HCT116 (cell line): Measurements from ENCODE around the gene LHCGR. TPM values are rescaled to one million over a fixed set of nuclear protein-coding genes. Genes with fewer than 3 reads are reported as not detected.

Experiments used
- ATAC-seq: fragments of 200-7000 bp; cut with Tn5 transposase; 2 replicates; pipeline ENCODE4 v1.9.1; 2020; ENCODE audit warnings: mild to moderate bottlenecking, moderate library complexity
- BruUV-seq: library from RNA; stranded (reverse); fragments of 400-500 nt; replicated peaks from 2 replicates; lab custom pipeline; 2021; lab: Mats Ljungman, UMichigan
- CTCF ChIA-PET: fragments of 300-600 bp; sonication (Branson Sonifier 250); formaldehyde crosslinking; loops from one replicate; lab custom pipeline; 2021; ENCODE audit warnings: antibody characterized with exemption; lab: Charles Lee
- POLR2A ChIA-PET: fragments of 300-600, 350-600 bp; sonication (Branson Sonifier 250); formaldehyde crosslinking; loops from one replicate; lab custom pipeline; 2021; ENCODE audit warnings: antibody characterized with exemption; lab: Charles Lee
- RAD21 ChIA-PET, 2 experiments: fragments of 300-600 bp; sonication (Branson Sonifier 250); formaldehyde crosslinking; loops; one replicate each; lab custom pipeline; 2023; ENCODE audit warnings: low total read pairs in 2 of 2; ENCODE audit not compliant: uncharacterized antibody in 2 of 2, unreplicated experiment in 2 of 2, low non-redundant PET in 1 of 2; lab: Charles Lee
- DNase-seq: peaks from one replicate; pipeline ENCODE4 v3.0.0-alpha.2; 2010; ENCODE audit warnings: low read depth, low spot score
- H2AFZ ChIP-seq: fragments of 200-600 bp; shearing (Covaris generic), sonication (generic); 2 replicates; pipeline ENCODE4 v1.6.1; 2017; ENCODE audit warnings: low read depth, mixed run types, mixed read lengths, antibody characterized with exemption, low read length; ENCODE audit not compliant: poor library complexity, severe bottlenecking
- H3K27ac ChIP-seq: 2 replicates; pipeline ENCODE4 v1.5.1; 2012; ENCODE audit warnings: low read depth, low read length
- H3K27me3 ChIP-seq: fragments of 200-600 bp; sonication (generic); 2 replicates; pipeline ENCODE4 v1.6.1; 2016; ENCODE audit warnings: mixed run types, low read length, mixed read lengths; ENCODE audit not compliant: insufficient read depth
- H3K36me3 ChIP-seq, 2 experiments: fragments of 200-500 bp in 1 of 2; fragments of 200-600 bp in 1 of 2; sonication (Bioruptor generic) in 1 of 2; sonication (generic) in 1 of 2; 2 replicates each; pipeline versions ENCODE4 v1.5.1 to v1.6.1; 2014 to 2016; ENCODE audit warnings: low read length in 2 of 2, inconsistent platforms in 1 of 2, mixed read lengths in 1 of 2, mixed run types in 1 of 2; ENCODE audit not compliant: insufficient read depth in 2 of 2, control insufficient read depth in 1 of 2
- H3K4me1 ChIP-seq, 2 experiments: fragments of 200-600 bp in 1 of 2; sonication (generic) in 1 of 2; 2 replicates each; pipeline versions ENCODE4 v1.5.1 to v1.6.1; 2012 to 2017; ENCODE audit warnings: low read length in 2 of 2, inconsistent platforms in 1 of 2, mild to moderate bottlenecking in 1 of 2, mixed read lengths in 1 of 2, mixed run types in 1 of 2, moderate library complexity in 1 of 2; ENCODE audit not compliant: insufficient read depth in 2 of 2, control insufficient read depth in 1 of 2
- H3K4me2 ChIP-seq: fragments of 200-600 bp; sonication (generic); 2 replicates; pipeline ENCODE4 v1.6.1; 2017; ENCODE audit warnings: mixed run types, low read length, mixed read lengths
- H3K4me3 ChIP-seq, 2 experiments: fragments of 200-600 bp in 1 of 2; sonication (generic) in 1 of 2; replicated peaks in 1 of 2; 2 replicates each; pipeline ENCODE4 v1.5.1; 2011 to 2016; ENCODE audit warnings: low read length in 2 of 2, control low read depth in 1 of 2, low read depth in 1 of 2, mild to moderate bottlenecking in 1 of 2, mixed read lengths in 1 of 2, mixed run types in 1 of 2
- H3K79me2 ChIP-seq: fragments of 200-600 bp; sonication (generic); 2 replicates; pipeline ENCODE4 v1.6.1; 2017; ENCODE audit warnings: mild to moderate bottlenecking, mixed run types, low read length, moderate library complexity, mixed read lengths; ENCODE audit not compliant: insufficient read depth
- H3K9ac ChIP-seq: fragments of 200-600 bp; sonication (generic); 2 replicates; pipeline ENCODE4 v1.6.1; 2016; ENCODE audit warnings: low read length, mixed read lengths
- H3K9me2 ChIP-seq: fragments of 200-600 bp; sonication (generic), shearing (Covaris generic); 2 replicates; pipeline ENCODE4 v1.6.1; 2017; ENCODE audit warnings: mixed run types, mild to moderate bottlenecking, moderate library complexity; ENCODE audit not compliant: insufficient read depth
- H3K9me3 ChIP-seq, 2 experiments: fragments of 200-500 bp in 1 of 2; fragments of 200-600 bp in 1 of 2; sonication (Bioruptor generic) in 1 of 2; sonication (generic) in 1 of 2; 2 replicates each; pipeline ENCODE4 v1.6.1; 2014 to 2017; ENCODE audit warnings: low read length in 2 of 2, mixed read lengths in 2 of 2, inconsistent platforms in 1 of 2, low read depth in 1 of 2, mild to moderate bottlenecking in 1 of 2, mixed run types in 1 of 2, moderate library complexity in 1 of 2; ENCODE audit not compliant: control insufficient read depth in 1 of 2, insufficient read depth in 1 of 2
- H4K20me1 ChIP-seq: fragments of 200-600 bp; sonication (generic), shearing (Covaris generic); 2 replicates; pipeline ENCODE4 v1.6.1; 2017; ENCODE audit warnings: mixed run types, mild to moderate bottlenecking, moderate library complexity; ENCODE audit not compliant: insufficient read depth
- CEBPB ChIP-seq: IDR thresholded peaks from 2 replicates; pipeline ENCODE4 v1.6.1; 2012; ENCODE audit warnings: low read depth
- EZH2phosphoT487 ChIP-seq: fragments of 200-600 bp; IDR thresholded peaks from 2 replicates; pipeline ENCODE4 v1.6.1; 2018; ENCODE audit warnings: antibody characterized with exemption, borderline replicate concordance
- JUND ChIP-seq: IDR thresholded peaks from 2 replicates; pipeline ENCODE4 v1.6.1; 2012
- ZNF274 ChIP-seq: fragments of 200-500 bp; sonication (Bioruptor generic); IDR thresholded peaks from 2 replicates; pipeline ENCODE4 v1.6.1; 2014; ENCODE audit warnings: mild to moderate bottlenecking, low read depth, low read length, inconsistent platforms
- intact Hi-C: fragments of 100-400 bp; cut with micrococcal nuclease; formaldehyde crosslinking; loops from 2 replicates; pipeline ENCODE4 v1.10.0; 2022
- total RNA-seq: library from RNA; stranded (reverse); gene quantifications from one replicate; pipeline ENCODE4 v1.2.1, GENCODE V29; 2021; ENCODE audit not compliant: unreplicated experiment
- TF ChIP-seq, protein P1 (sequence below): IDR thresholded peaks from 2 replicates; pipeline ENCODE4 v1.6.1; 2012

Gene LHCGR
- total RNA-seq, 1 experiment from 2014 or later = not detected

DNA sequence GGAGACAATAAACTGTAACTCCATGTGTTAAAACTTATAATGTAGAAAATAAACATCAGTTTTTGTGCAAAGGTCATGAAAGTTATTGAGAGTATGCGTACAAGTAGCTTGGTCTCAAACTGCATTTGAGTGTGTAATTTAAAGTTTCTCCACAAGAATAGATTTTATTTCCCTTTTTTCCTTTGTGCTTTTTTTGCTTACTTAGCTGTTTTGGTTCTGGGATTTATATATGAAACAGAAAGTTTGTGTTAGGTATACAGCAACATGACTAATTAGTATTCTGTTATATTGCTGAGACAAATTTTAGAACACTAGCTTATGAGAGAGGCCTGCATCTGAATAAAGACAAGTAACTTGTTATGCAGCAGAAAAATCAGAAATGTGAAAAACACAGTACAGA lies 70.4 kb downstream of the LHCGR start:
- H3K27me3 ChIP-seq = peaks cover 11% of the 10 kb centered on the region; the same call in 1 of the 2 replicates
- POLR2A ChIA-PET = no interaction called here

GRCh38 chr2:48677450-48677849 lies 78.1 kb downstream of the LHCGR start:
- CTCF ChIA-PET = no interaction called here
- no peaks in the 10 kb centered on the region for H4K20me1 ChIP-seq
- no peak overlapping the region for H3K4me2 ChIP-seq
- intact Hi-C loops = no loop called here
- TF ChIP-seq ZNF274 = no peak
- no peak overlapping the region for H2AFZ ChIP-seq
- H3K27me3 ChIP-seq = no peaks in the 10 kb centered on the region
- no peaks in the 10 kb centered on the region for H3K4me1 ChIP-seq
- H3K79me2 ChIP-seq = no peaks in the 10 kb centered on the region
- H3K9ac ChIP-seq = no peak overlapping the region
- no peaks in the 10 kb centered on the region for H3K36me3 ChIP-seq
- RAD21 ChIA-PET = no interaction called here
- no peaks in the 10 kb centered on the region for H3K9me3 ChIP-seq
- H3K27ac ChIP-seq = no peak overlapping the region
- H3K9me2 ChIP-seq = no peaks in the 10 kb centered on the region
- no peak for ATAC-seq
- no TSS peak for BruUV-seq
- H3K4me3 ChIP-seq = no peak overlapping the region
- DNase-seq = no peak
- POLR2A ChIA-PET = no interaction called here

More for the DNA sequence above, 70.4 kb downstream of the LHCGR start:
- Histone ChIP-seq H2AFZ (no peak overlapping the region), H3K9me3 (no peaks in the 10 kb centered on the region), H3K36me3 (no peaks in the 10 kb centered on the region), H4K20me1 (no peaks in the 10 kb centered on the region), H3K9ac (no peak overlapping the region), H3K4me3 (no peak overlapping the region), H3K4me1 (no peaks in the 10 kb centered on the region), H3K27ac (no peak overlapping the region), H3K4me2 (no peak overlapping the region), H3K9me2 (no peaks in the 10 kb centered on the region), H3K79me2 (no peaks in the 10 kb centered on the region)
- DNase-seq (no peak), ATAC-seq (no peak)
- CTCF ChIA-PET = no interaction called here
- BruUV-seq = no TSS peak
- RAD21 ChIA-PET = no interaction called here
- intact Hi-C loops = no loop called here
- TF ChIP-seq, protein P1, sequence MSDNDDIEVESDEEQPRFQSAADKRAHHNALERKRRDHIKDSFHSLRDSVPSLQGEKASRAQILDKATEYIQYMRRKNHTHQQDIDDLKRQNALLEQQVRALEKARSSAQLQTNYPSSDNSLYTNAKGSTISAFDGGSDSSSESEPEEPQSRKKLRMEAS = no peak
- TF ChIP-seq EZH2phosphoT487 = no peak
- TF ChIP-seq JUND = no peak
- no peak for TF ChIP-seq CEBPB
